Hematopoietic multipotent progenitor cell (in vitro differentiated cells): ENCODE data around the gene BCL7A. TPM values are rescaled to one million over a fixed set of nuclear protein-coding genes. Genes with fewer than 3 reads are reported as not detected.

Source experiments
- DNase-seq, 3 donors: peaks; one replicate each; pipeline ENCODE4 v3.0.0-alpha.2; 2011 to 2015; ENCODE audit warnings: low read depth in 2 of 3, low spot score in 2 of 3
- total RNA-seq: library from RNA; depleted of rRNA; stranded (reverse); fragments of >200 nt; gene quantifications from one replicate; pipeline ENCODE4 v1.2.3, GENCODE V29; 2012

The BCL7A gene
- total RNA-seq, 1 donor, result 38.8 TPM

DNA sequence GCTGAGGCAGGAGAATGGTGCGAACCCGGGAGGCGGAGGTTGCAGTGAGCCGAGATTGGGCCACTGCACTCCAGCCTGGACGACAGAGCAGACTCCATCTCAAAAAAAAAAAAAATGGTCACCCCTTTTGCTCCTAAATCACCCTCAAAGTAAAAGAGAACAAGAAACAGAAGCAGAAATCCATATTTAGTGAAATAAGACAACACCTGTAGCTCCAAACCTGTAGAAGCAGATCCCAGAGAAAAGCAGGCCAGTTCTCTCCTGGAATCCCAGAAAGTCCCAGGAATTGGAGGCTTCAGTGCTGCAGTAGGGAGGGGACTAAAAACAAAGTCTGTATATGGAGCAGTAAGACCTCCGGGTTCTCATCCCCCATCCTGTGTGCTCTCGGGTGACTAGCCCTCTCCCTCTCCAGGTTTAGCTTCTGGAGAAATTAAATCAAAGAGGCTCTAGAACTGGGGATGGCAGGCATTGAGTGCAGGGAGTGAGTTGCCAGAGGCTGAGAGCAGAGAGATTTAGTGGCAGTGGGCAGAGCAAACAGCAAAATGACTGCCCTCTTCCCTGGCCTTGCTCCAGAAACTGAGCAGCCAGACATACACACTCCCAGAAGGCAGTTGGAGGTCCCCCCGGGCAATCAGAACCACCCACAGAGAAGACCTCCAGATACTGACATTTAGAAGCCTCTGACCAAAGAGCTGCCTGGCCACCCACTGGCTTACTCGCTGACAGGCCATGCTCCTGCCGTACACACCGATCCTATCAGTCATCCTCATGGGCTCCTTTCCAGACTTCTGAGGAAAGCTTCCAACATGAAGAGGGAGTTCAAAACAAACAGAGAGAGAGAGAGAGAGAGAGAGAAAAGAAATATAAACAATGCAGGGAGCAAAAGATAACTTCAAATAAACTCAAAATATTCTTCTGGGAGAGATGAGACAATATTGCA is 50.6 kb downstream of the BCL7A start:
- no peak for DNase-seq

- no peak for DNase-seq
Measured at GRCh38 chr12:122073815-122074214, 52.1 kb downstream of the BCL7A start.

DNA sequence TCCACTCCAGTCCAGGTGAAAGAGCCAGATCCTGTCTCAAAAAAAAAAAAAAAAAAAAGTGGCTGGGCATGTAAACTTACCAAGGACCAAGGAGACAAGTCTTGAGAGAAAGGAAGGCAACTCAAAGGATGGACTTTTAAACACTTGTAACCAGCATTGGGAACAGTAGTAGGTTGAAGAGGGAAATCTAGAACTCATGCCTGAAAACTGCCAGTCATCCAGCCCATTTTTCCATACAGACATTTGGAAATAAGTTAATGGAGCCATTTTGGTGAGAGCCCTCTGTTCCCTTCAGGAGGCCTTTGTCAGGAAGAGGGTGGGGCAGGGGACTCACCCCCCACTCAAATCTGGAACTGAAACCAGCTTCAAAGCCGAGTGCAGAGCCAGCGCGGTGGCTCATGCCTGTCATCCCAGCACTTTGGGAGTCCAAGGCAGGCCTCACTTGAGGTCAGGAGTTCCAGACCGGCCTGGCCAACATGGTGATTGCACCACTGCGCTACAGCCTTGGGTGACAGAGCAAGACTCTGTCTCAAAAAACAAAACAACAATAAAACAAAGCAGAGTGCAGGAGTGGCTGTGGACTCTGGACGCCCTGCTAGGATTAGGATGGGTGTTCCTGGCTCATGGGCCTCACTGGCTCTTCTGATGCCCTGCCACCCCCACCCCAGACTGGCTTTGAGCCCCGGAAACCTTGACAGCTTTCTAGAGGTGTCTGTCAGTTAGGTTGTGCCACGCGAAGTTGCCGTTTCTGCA is 55.2 kb downstream of the BCL7A start:
- DNase-seq, result no peak

GRCh38 chr12:122078141-122079032 is 56.7 kb downstream of the BCL7A start, which contains the start of gene MLXIP:
TSS of gene MLXIP (plus strand) at chr12:122078756. CDS start at chr12:122078854, 98 bp downstream.
- DNase-seq, result peak; percentile 74 to 93 (median 92)

DNA sequence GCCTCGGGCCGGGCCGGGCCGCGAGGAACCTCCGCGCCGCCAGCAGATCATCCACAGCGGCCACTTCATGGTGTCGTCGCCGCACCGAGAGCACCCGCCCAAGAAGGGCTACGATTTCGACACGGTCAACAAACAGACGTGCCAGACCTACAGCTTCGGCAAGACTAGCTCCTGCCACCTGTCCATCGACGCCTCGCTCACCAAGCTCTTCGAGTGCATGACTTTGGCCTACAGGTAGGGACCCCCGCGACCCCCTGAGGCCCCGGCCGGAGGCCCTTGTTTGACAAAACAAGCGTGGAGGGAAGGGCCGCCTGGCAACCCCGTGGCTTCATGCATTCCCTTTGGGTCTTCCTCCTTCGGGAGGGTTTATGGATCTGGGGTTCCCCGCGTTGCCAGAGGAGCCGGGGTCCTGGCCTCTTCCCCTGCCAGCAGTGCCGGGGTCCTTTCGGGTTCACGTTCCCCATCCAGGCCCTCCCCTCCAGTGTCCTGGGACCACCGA is 57.4 kb downstream of the BCL7A start:
- no peak for DNase-seq

DNA sequence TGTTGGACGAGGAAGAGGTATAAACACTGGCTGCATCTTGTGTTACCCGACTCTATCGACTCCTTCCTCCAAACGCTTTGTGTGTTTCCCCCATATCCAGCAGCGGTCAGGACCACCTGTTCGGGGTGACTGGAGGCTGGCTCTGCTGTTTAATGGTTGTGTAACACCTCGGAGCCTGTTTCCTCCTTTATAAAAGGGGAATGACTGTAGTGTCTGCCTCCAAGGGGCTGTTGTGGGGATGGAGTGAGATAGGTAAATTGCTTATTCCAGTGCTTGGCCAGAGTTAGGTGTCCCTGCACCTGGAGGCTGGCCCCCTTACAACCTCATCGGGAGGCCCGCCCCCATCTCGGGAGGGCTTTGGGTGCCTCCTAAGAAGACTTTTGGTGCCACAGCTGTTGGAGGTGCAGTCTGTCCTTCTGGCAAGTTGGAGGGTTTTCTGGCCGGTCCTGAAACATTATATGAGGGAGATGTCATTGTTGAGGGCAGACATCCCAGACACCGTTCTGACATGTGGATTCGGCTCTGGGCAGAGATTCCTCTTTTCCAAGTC is 57.9 kb downstream of the BCL7A start:
- DNase-seq, result peak in 1 of 3 donors; percentile 63

GRCh38 chr12:122080149-122081082 is 58.7 kb downstream of the BCL7A start:
- peak in 1 of 3 donors; percentile 69 for DNase-seq

DNA sequence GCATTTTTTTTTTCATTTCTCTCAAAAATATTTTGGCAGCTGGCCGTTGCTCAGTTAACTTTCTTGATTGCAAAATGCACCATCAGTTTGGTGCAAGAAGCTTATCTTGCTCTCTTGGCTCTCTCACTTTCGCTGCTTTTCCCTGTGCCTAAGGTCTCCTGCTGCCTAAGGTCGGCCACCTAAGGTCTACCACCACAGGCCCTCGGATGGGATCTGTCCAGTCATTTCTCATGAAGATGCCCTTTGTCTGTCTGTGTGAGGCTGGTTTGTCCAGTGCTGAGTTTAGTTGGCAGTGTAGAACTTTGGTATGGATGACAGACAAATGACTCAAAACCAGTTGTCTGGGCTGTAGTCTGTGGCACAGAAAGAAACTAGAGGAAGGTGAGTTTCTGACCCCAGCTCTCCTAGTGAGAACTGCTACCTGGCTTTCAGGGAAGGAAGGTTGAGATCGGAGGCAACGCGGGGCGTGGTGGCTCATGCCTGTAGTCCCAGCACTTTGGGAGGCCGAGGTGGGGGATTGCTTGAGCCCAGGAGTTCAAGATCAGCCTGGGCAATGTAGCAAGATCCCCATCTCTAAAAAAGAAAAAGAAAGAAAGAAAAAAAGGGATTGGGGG is 59.5 kb downstream of the BCL7A start:
- no peak for DNase-seq

DNA sequence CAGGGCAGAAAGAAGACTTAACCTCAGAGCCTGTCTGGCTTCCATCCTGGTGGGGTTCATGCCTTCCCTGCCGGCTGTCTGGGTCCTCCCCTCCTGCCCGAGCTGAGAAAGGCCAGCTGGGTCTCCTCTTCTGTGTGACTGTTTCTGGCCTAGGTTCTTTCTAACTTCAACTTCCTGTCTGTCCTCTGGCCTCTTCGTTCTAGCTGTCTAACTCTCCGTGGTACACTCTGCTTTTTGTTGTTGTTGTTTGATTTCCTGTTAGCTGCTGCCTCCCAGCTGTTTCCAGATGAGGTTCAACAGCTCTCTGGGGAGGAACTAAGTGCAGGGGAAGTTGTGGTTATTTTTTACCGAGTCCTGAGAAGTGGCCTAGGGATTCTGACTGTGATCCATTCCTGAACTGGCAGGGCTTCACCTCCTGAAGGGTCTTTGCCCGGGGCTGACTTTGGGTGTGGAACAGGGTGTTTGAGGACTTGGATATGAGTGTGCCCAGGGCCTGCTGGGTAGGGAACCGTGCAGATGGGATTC is 60.1 kb downstream of the BCL7A start:
- peak in 2 of 3 donors; percentile 80 to 87 for DNase-seq

GRCh38 chr12:122082621-122083356 is 61.1 kb downstream of the BCL7A start:
- peak in 1 of 3 donors; percentile 28 for DNase-seq

DNA sequence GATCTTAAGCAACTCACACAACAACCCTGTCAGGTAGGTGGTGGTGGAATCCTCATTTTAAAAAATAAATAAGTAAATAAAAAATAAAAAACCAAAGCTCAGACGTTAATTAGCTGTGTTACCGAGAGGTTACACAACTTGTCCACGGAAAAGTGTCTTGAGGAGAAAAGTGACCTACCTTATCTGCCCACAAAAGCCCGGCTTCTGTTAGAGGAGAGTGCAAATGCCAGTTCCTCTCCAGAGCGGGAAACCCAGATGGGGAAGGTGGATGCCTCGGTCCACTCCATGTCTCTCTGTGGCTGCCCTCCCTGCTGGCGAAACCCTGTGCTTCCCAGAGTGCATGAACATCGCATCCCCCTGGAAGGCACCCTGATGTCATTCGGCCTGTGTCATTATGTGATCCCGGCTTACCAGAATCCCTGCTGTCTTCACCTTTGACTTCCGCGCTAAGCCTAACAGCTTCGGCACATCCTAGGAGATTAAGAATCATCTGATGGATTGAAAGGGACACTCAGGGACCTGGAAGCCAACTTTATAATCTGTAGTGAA is 63.2 kb downstream of the BCL7A start:
- no peak for DNase-seq

- DNase-seq, result no peak
Measured at GRCh38 chr12:122085591-122085990, 63.9 kb downstream of the BCL7A start.

GRCh38 chr12:122086116-122086515 is 64.4 kb downstream of the BCL7A start:
- no peak for DNase-seq

GRCh38 chr12:122086641-122087285 is 65.1 kb downstream of the BCL7A start:
- DNase-seq, result no peak

DNA sequence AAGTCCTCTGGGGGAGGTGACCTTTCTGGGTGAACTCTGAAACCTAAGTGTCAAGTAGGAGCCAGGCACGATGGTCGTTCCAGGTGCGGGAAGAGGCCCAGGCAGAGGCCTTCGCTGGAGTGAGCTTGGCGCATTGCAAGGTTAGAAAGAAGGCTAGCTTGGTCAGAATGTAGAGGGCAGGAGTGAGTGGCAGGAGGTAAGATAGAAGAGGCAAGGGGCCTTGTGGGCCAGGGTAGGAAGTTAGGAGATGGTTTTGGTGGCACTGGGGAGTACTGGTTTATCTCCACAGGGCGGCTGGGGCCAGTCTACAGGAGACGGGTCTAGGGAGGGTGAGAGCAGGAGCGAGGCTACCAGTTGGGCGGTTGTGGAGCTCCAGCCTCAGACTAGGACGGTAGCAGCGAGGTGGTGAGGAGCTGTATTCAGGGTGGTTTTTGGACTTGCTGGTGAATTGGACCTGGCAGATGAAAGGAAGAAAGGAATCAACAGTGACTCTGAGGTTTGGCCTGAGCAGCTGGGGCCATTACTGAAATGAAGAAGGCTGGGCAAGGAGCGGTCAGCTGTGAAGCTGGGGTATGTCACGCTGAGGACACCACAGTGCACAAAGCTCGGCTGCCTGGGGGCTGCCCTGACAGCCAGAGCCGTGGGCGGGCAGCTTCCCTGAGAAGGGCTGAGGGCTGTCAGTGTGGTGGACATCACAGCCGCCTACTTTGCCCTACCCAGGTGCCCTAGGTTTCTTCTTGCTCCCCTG is 65.9 kb downstream of the BCL7A start:
- no peak for DNase-seq

GRCh38 chr12:122088179-122088810 is 66.6 kb downstream of the BCL7A start:
- DNase-seq, result no peak
